ENCODE measurements around the gene RC3H2. TPM values are rescaled to one million over a fixed set of nuclear protein-coding genes. Genes with fewer than 3 reads are reported as not detected.
"Not testable (repeated sequence)": the region's sequence is repeated elsewhere in the genome, so short reads cannot be mapped to it uniquely, and the experiment has no call there.

Gene RC3H2
- total RNA-seq, 1 experiment from 2014 or later: 21.6 TPM

DNA sequence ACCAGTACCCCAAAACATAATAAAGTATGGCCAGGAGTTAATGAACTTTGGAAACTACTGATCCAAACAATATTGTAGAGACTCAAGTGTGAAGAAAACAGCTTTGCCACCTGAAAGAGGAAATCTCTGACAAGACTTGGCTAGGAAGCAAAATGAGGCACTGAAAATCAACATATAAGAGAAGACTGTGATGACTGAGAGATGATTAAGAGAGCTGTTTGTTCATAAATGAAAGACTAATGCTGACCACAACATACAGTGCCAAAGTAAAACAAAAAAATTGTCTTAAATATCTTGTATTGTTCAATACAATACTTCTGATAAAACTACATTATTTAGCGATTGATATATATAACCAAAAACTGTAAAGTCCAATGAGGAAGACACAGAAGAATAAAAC, 7.2 kb downstream of the RC3H2 start:
- H3K27me3 ChIP-seq (ENCODE audit: control insufficient read depth, insufficient read depth, low read length): no peaks in the 10 kb centered on the region
- H3K36me3 ChIP-seq (replicated peaks; ENCODE audit: control insufficient read depth, insufficient read depth, low read length): peaks cover 2% of the 10 kb centered on the region
- DNase-seq: no peak
- H3K4me3 ChIP-seq (ENCODE audit: insufficient read depth, low read depth, low read length): no peak overlapping the region

DNA sequence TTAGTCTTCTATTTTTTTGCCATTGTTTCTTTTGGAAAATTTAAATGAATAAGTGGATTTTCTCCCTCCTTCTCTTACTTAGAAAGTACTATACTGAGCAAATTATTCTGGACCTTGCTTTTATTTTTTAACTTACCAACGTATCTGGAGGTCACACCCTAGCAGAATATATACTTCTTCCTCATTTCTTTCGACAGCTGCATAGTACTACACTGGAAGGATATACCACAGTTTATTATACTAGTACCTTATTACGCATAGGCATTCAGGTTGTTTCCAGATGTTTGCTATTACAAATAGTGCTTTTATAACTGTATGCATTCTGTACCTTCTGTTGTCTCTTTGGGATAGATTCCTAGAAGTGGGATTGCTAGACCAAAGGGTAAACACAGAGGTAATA, 16.7 kb downstream of the RC3H2 start:
- Histone ChIP-seq H3K4me3 (ENCODE audit: insufficient read depth, low read depth, low read length) (no peak overlapping the region), H3K36me3 (replicated peaks; ENCODE audit: control insufficient read depth, insufficient read depth, low read length) (peaks cover 10% of the 10 kb centered on the region), H3K27me3 (ENCODE audit: control insufficient read depth, insufficient read depth, low read length) (no peaks in the 10 kb centered on the region)
- DNase-seq: no peak

DNA sequence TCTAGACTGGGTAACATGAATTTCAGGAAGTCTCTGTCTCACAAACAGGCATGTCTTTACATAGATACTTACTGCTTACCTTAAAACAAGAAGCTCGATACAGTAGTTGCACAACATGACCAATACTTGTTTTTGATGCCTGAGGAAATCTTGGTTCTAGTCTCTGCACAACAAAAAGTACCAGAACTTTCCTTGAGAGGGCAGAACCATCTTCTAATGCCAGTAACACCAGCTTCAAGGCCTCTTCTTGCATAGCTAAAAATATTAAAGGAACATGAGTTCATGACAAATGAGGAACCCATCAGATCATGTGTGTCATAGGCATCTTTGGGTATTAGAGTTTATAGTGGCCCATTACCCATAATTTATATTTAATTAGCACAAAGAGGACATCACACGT, 22.0 kb downstream of the RC3H2 start:
- H3K36me3 ChIP-seq (replicated peaks; ENCODE audit: control insufficient read depth, insufficient read depth, low read length): peaks cover 18% of the 10 kb centered on the region
- no peak for DNase-seq

DNA sequence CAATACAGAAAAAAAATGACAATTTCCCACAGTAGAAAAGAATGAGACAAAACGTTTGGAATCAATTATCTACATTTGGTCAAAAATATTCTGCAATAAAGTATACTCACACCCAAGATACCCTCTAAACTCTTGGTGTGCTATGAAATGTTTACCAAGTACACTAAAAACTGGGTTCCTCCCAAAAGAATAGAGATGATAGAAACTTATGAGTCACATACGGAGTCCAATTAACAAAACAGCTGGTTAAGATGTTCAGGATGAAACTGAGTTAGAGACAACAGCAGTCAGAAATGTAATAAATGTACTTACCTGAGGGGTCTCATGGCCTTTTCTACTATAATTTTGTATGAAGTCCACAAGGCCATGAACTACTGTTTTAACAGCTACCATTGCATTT, 25.7 kb downstream of the RC3H2 start:
- Histone ChIP-seq H3K4me3 (ENCODE audit: insufficient read depth, low read depth, low read length) (no peak overlapping the region), H3K27me3 (ENCODE audit: control insufficient read depth, insufficient read depth, low read length) (no peaks in the 10 kb centered on the region), H3K36me3 (replicated peaks; ENCODE audit: control insufficient read depth, insufficient read depth, low read length) (peaks cover 34% of the 10 kb centered on the region)
- DNase-seq: no peak

More for the DNA sequence above, 22.0 kb downstream of the RC3H2 start:
- Histone ChIP-seq H3K27me3 (ENCODE audit: control insufficient read depth, insufficient read depth, low read length) (no peaks in the 10 kb centered on the region), H3K4me3 (ENCODE audit: insufficient read depth, low read depth, low read length) (no peak overlapping the region)

DNA sequence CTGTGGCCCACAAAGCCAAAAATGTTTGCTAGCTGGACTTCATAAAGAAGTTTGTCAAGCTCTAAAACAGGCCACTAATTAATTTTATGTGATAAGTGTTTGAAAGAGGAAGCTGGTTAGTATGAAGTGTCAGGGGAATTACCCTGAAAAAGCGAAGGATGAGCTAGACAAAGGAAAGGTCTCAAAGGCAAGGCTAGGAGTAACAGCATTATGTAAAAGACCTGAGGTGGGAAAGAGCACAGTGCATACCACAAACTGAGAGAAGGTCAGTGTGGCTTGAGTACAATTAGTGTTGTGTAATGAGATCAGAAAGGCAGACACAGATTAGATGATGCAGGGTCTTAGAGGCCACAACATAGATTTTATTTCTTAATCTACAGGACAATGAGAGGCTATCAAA, 29.6 kb downstream of the RC3H2 start:
- no peak overlapping the region for H3K4me3 ChIP-seq (ENCODE audit: insufficient read depth, low read depth, low read length)
- H3K27me3 ChIP-seq (ENCODE audit: control insufficient read depth, insufficient read depth, low read length): no peaks in the 10 kb centered on the region
- peaks cover 27% of the 10 kb centered on the region for H3K36me3 ChIP-seq (replicated peaks; ENCODE audit: control insufficient read depth, insufficient read depth, low read length)
- no peak for DNase-seq

DNA sequence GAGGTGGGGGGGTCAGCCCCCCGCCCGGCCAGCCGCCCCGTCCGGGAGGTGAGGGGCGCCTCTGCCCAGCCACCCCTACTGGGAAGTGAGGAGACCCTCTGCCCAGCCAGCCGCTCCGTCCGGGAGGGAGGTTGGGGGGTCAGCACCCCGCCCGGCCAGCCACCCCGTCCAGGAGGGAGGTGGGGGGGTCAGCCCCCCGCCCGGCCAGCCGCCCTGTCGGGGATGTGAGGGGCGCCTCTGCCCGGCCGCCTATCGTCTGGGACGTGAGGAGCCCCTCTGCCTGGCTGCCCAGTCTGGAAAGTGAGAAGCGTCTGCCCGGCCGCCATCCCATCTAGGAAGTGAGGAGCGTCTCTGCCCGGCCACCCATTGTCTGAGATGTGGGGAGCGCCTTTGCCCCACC, 37.9 kb downstream of the RC3H2 start:
- H3K4me3 ChIP-seq (ENCODE audit: insufficient read depth, low read depth, low read length); H3K27me3 ChIP-seq (ENCODE audit: control insufficient read depth, insufficient read depth, low read length); H3K36me3 ChIP-seq (replicated peaks; ENCODE audit: control insufficient read depth, insufficient read depth, low read length); DNase-seq: not testable (repeated sequence)

GRCh38 chr9:122866079-122866478, 39.1 kb downstream of the RC3H2 start:
- no peaks in the 10 kb centered on the region for H3K27me3 ChIP-seq (ENCODE audit: control insufficient read depth, insufficient read depth, low read length)
- H3K4me3 ChIP-seq (ENCODE audit: insufficient read depth, low read depth, low read length): no peak overlapping the region
- no peak for DNase-seq
- H3K36me3 ChIP-seq (replicated peaks; ENCODE audit: control insufficient read depth, insufficient read depth, low read length): peaks cover 3% of the 10 kb centered on the region

DNA sequence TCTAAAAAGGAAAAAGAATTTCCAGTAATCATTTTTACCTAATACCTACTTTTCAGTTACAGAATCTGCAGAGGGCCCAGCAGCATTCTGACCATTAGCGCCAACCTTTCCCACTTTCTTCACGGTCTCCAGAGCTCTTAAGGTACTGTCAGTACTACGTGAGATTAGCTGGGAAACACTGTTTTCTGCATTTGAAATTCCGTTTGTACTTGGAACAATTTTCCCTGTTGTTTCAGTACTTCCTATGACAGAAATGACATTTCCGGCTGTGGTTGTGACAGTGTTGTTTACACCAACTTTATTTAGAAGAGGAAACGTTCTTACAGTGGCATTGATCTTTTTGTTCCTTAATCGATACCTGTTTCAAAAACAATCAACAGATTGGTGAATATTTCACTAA, 39.9 kb downstream of the RC3H2 start:
- peaks cover 3% of the 10 kb centered on the region for H3K36me3 ChIP-seq (replicated peaks; ENCODE audit: control insufficient read depth, insufficient read depth, low read length)
- no peak for DNase-seq
- H3K4me3 ChIP-seq (ENCODE audit: insufficient read depth, low read depth, low read length): no peak overlapping the region

GRCh38 chr9:122863407-122863806, 41.8 kb downstream of the RC3H2 start:
- Histone ChIP-seq H3K36me3 (replicated peaks; ENCODE audit: control insufficient read depth, insufficient read depth, low read length) (peaks cover 7% of the 10 kb centered on the region), H3K27me3 (ENCODE audit: control insufficient read depth, insufficient read depth, low read length) (no peaks in the 10 kb centered on the region), H3K4me3 (ENCODE audit: insufficient read depth, low read depth, low read length) (no peak overlapping the region)
- no peak for DNase-seq

More for the DNA sequence above, 39.9 kb downstream of the RC3H2 start:
- no peaks in the 10 kb centered on the region for H3K27me3 ChIP-seq (ENCODE audit: control insufficient read depth, insufficient read depth, low read length)

DNA sequence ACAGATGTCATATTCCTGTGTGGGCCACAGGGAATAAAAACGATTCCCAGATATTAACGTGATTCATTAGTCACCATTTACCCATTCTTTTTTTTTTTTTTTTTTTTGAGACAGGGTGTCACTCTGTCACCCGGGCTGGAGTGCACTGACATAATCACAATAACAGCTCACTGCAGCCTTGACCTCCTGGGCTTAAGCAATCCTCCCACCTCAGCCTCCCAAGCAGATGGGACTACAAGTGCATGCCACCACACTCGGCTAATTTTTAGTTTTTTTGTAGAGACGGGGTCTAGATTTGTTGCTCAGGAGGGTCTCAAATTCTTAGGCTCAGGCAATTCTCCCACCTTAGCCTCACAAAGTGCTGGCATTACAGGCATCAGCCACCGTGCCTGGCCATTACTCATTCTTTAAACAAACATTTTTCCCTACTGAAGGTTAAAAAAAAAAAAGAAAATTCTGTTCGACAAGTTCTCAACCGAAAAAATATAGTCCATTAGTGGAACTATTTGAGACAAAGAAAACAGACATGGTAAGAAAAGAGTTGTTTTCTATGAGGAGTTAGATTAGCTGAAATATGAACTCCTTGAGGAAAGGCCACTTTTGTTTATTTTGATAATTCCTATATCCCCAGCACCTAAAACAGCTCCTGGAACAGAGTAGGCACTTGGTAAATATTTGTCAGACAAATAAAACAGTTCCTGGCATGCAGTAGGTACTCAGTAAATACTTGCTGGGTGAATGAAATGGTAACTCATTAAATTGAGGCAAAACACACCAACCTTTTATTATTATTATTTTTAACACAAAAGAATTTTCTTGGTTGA, 44.6 kb downstream of the RC3H2 start:
- no peaks in the 10 kb centered on the region for H3K27me3 ChIP-seq (ENCODE audit: control insufficient read depth, insufficient read depth, low read length)
- peaks cover 17% of the 10 kb centered on the region for H3K36me3 ChIP-seq (replicated peaks; ENCODE audit: control insufficient read depth, insufficient read depth, low read length)
- DNase-seq: no peak
- no peak overlapping the region for H3K4me3 ChIP-seq (ENCODE audit: insufficient read depth, low read depth, low read length)

- no peak for DNase-seq
- Histone ChIP-seq H3K4me3 (ENCODE audit: insufficient read depth, low read depth, low read length) (no peak overlapping the region), H3K36me3 (replicated peaks; ENCODE audit: control insufficient read depth, insufficient read depth, low read length) (peaks cover 34% of the 10 kb centered on the region), H3K27me3 (ENCODE audit: control insufficient read depth, insufficient read depth, low read length) (no peaks in the 10 kb centered on the region)
Observed at GRCh38 chr9:122857815-122858214, 47.3 kb downstream of the RC3H2 start.

DNA sequence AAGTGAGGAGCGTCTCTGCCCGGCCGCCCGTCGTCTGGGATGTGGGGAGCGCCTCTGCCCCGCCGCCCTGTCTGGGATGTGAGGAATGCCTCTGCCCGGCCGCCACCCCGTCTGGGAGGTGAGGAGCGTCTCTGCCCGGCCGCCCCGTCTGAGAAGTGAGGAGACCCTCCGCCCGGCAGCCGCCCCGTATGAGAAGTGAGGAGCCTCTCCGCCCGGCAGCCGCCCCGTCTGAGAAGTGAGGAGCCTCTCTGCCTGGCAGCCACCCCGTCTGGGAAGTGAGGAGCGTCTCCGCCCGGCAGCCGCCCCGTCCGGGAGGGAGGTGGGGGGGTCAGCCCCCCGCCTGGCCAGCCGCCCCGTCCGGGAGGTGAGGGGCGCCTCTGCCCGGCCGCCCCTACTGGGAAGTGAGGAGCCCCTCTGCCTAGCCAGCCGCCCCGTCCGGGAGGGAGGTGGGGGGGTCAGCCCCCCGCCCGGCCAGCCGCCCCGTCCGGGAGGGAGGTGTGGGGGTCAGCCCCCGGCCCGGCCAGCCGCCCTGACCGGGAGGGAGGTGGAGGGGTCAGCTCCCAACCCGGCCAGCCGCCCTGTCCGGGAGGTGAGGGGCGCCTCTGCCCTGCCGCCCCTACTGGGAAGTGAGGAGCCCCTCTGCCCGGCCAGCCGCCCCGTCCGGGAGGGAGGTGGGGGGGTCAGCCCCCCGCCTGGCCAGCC, 52.9 kb downstream of the RC3H2 start:
- not testable (repeated sequence) for H3K27me3 ChIP-seq (ENCODE audit: control insufficient read depth, insufficient read depth, low read length); DNase-seq; H3K4me3 ChIP-seq (ENCODE audit: insufficient read depth, low read depth, low read length)
- H3K36me3 ChIP-seq (replicated peaks; ENCODE audit: control insufficient read depth, insufficient read depth, low read length): peaks cover 35% of the 10 kb centered on the region

GRCh38 chr9:122848256-122848943, 56.8 kb downstream of the RC3H2 start:
- Histone ChIP-seq H3K36me3 (replicated peaks; ENCODE audit: control insufficient read depth, insufficient read depth, low read length) (peaks cover 12% of the 10 kb centered on the region), H3K27me3 (ENCODE audit: control insufficient read depth, insufficient read depth, low read length) (no peaks in the 10 kb centered on the region), H3K4me3 (ENCODE audit: insufficient read depth, low read depth, low read length) (no peak overlapping the region)
- no peak for DNase-seq

- no peak for DNase-seq
- H3K4me3 ChIP-seq (ENCODE audit: insufficient read depth, low read depth, low read length): no peak overlapping the region
- peaks cover 11% of the 10 kb centered on the region for H3K36me3 ChIP-seq (replicated peaks; ENCODE audit: control insufficient read depth, insufficient read depth, low read length)
- no peaks in the 10 kb centered on the region for H3K27me3 ChIP-seq (ENCODE audit: control insufficient read depth, insufficient read depth, low read length)
Observed at GRCh38 chr9:122846371-122846940, 58.7 kb downstream of the RC3H2 start.
